NB4 (cell line): Measurements from ENCODE around the gene FAM53A.

Experiments
- DNase-seq: peaks from one replicate; pipeline ENCODE4 v3.0.0; 2010; ENCODE audit warnings: low read depth
- H3K4me3 ChIP-seq: one replicate; pipeline ENCODE4 v1.5.1; 2011; ENCODE audit warnings: mild to moderate bottlenecking, low read depth, low read length, moderate library complexity
- CTCF ChIP-seq: IDR thresholded peaks from one replicate; pipeline ENCODE4 v1.5.1; 2012; ENCODE audit warnings: low read depth, low read length
- MAX ChIP-seq: IDR thresholded peaks from 2 replicates; pipeline ENCODE4 v1.6.1; 2011; ENCODE audit warnings: low read depth, low read length
- MYC ChIP-seq: IDR thresholded peaks from 2 replicates; pipeline ENCODE4 v1.6.1; 2011; ENCODE audit warnings: low read depth, low read length
- POLR2A ChIP-seq: IDR thresholded peaks from 2 replicates; pipeline ENCODE4 v1.6.1; 2011; ENCODE audit warnings: mild to moderate bottlenecking; ENCODE audit not compliant: insufficient read length; ENCODE audit errors: extremely low read depth

Gene FAM53A

GRCh38 chr4:1614854-1615595 lies 69.1 kb downstream of the FAM53A start:
- no peak overlapping the region for H3K4me3 ChIP-seq
- no peak for TF ChIP-seq CTCF
- no peak for DNase-seq

GRCh38 chr4:1614502-1614853 lies 69.6 kb downstream of the FAM53A start:
- DNase-seq, result no peak
- no peak overlapping the region for H3K4me3 ChIP-seq
- TF ChIP-seq CTCF, result no peak
- TF ChIP-seq MYC, result no peak
- TF ChIP-seq MAX, result no peak
- TF ChIP-seq POLR2A, result no peak

DNA sequence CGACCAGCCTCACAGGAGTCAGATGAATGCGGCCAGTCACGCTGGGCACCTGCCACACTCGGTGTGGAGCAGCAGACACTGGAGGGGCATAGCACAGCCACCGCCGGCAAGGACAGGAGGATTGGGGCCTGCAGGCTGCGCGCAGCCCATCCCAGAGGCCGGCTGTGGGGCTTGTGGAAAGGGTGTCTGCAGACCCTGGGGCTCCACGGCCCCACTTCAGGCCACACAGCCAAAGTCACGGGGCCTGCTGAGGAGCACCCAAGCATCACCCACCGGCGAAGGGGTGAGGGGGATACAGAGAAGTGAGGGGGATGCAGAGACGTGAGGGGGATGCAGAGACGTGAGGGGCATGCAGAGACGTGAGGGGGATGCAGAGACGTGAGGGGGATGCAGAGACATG lies 70.1 kb downstream of the FAM53A start:
- H3K4me3 ChIP-seq, result no peak overlapping the region
- no peak for DNase-seq
- TF ChIP-seq MYC, result no peak
- no peak for TF ChIP-seq POLR2A
- TF ChIP-seq MAX, result no peak
- TF ChIP-seq CTCF, result no peak

DNA sequence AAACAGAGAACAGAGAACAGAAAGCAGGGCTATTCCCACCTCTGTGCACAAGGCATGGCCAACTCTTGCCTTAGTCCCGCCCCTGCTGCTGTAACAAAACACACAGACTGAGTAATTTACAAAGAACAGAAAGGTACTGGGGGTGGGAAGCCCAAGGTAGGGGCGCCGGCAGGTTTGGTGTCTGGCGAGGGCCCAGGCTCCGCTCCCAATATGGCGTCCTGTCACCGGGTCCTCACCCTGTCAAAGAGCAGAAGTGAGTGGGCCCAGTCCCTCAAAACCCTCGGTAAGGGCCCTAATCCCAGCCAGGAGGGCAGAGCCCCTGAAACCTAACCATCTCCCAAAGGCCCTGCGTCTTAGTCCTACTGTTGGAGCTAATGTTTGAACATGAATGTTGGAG lies 71.0 kb downstream of the FAM53A start:
- no peak overlapping the region for H3K4me3 ChIP-seq
- TF ChIP-seq MAX, result no peak
- TF ChIP-seq MYC, result no peak
- no peak for TF ChIP-seq POLR2A
- no peak for TF ChIP-seq CTCF
- no peak for DNase-seq

- no peak for TF ChIP-seq MYC
- TF ChIP-seq MAX, result peak; percentile 12; the same call in 1 of the 2 replicates
- no peak for TF ChIP-seq CTCF
Measured at GRCh38 chr4:1612278-1613098, 71.6 kb downstream of the FAM53A start.

GRCh38 chr4:1611501-1611870 lies 72.6 kb downstream of the FAM53A start:
- TF ChIP-seq MAX (no peak), CTCF (no peak), MYC (no peak), POLR2A (no peak)
- DNase-seq, result no peak
- H3K4me3 ChIP-seq, result no peak overlapping the region

More at GRCh38 chr4:1612278-1613098, 71.6 kb downstream of the FAM53A start:
- DNase-seq, result no peak
- H3K4me3 ChIP-seq, result no peak overlapping the region
